SK-N-SH (cell line): ENCODE data around the gene ARMC3. TPM values are rescaled to one million over a fixed set of nuclear protein-coding genes. Genes with fewer than 3 reads are reported as not detected.

Source experiments
- CTCF ChIA-PET: fragments of 300-600, 350-600 bp; formaldehyde crosslinking; extraction: SDS; loops from one replicate; lab custom pipeline; 2021; lab: Yijun Ruan, JAX
- POLR2A ChIA-PET: fragments of 350-600 bp; sonication (Branson Sonifier 250); formaldehyde crosslinking; extraction: SDS; loops from one replicate; lab custom pipeline; 2020; ENCODE audit warnings: antibody characterized with exemption, inconsistent platforms; lab: Yijun Ruan, JAX
- DNase-seq: peaks from one replicate; pipeline ENCODE4 v3.0.0; 2012
- H2AFZ ChIP-seq: fragments of 200-600 bp; sonication (generic); 2 replicates; pipeline ENCODE4 v1.8.1; 2016; ENCODE audit warnings: antibody characterized with exemption, mild to moderate bottlenecking, low read depth
- H3F3A ChIP-seq: fragments of 200-600 bp; sonication (generic); replicated peaks from 2 replicates; pipeline ENCODE3; 2016; ENCODE audit warnings: antibody characterized with exemption, mild to moderate bottlenecking; ENCODE audit not compliant: insufficient read depth
- H3K27ac ChIP-seq, 2 experiments: fragments of 200-500 bp in 1 of 2; fragments of 200-600 bp in 1 of 2; sonication (Bioruptor generic) in 1 of 2; sonication (generic), shearing (Covaris generic) in 1 of 2; 2 replicates each; pipeline versions ENCODE4 v1.5.1 to v1.6.1; 2014 to 2016; ENCODE audit warnings: low read depth in 2 of 2, inconsistent platforms in 1 of 2, low read length in 1 of 2, mild to moderate bottlenecking in 1 of 2, mixed read lengths in 1 of 2
- H3K27me3 ChIP-seq: fragments of 200-600 bp; sonication (generic), shearing (Covaris generic); 2 replicates; pipeline ENCODE4 v1.6.1; 2016; ENCODE audit warnings: mixed run types; ENCODE audit not compliant: insufficient read depth
- H3K36me3 ChIP-seq, 2 experiments: fragments of 200-500 bp in 1 of 2; fragments of 200-600 bp in 1 of 2; sonication (Bioruptor generic) in 1 of 2; sonication (generic) in 1 of 2; replicated peaks in 1 of 2; 2 replicates each; pipeline versions ENCODE3 to v1.5.1; 2014 to 2016; ENCODE audit warnings: low read length in 1 of 2, mild to moderate bottlenecking in 1 of 2; ENCODE audit not compliant: insufficient read depth in 2 of 2, control insufficient read depth in 1 of 2
- H3K4me1 ChIP-seq, 2 experiments: fragments of 200-500 bp in 1 of 2; fragments of 200-600 bp in 1 of 2; sonication (Bioruptor generic) in 1 of 2; sonication (generic), shearing (Covaris generic) in 1 of 2; 2 replicates each; pipeline versions ENCODE4 v1.5.1 to v1.6.1; 2014 to 2016; ENCODE audit warnings: low read depth in 1 of 2, low read length in 1 of 2, mixed run types in 1 of 2; ENCODE audit not compliant: insufficient read depth in 2 of 2, control insufficient read depth in 1 of 2
- H3K4me2 ChIP-seq: fragments of 200-600 bp; sonication (generic), shearing (Covaris generic); 2 replicates; pipeline ENCODE4 v1.6.1; 2017; ENCODE audit warnings: mixed run types
- H3K4me3 ChIP-seq, 2 experiments: fragments of 200-500 bp in 1 of 2; fragments of 200-600 bp in 1 of 2; sonication (Bioruptor generic) in 1 of 2; sonication (generic), shearing (Covaris generic) in 1 of 2; 2 replicates each; pipeline versions ENCODE4 v1.5.1 to v1.8.1; 2014 to 2016; ENCODE audit warnings: low read depth in 2 of 2, inconsistent platforms in 1 of 2, low read length in 1 of 2, mild to moderate bottlenecking in 1 of 2, mixed read lengths in 1 of 2, moderate library complexity in 1 of 2
- H3K79me2 ChIP-seq: fragments of 200-600 bp; sonication (generic); 2 replicates; pipeline ENCODE4 v1.8.1; 2017; ENCODE audit warnings: mild to moderate bottlenecking; ENCODE audit not compliant: insufficient read depth
- H3K9ac ChIP-seq: fragments of 200-600 bp; sonication (generic); 2 replicates; pipeline ENCODE4 v1.6.1; 2017; ENCODE audit warnings: mixed run types
- H3K9me2 ChIP-seq: fragments of 200-600 bp; sonication (generic); 2 replicates; pipeline ENCODE4 v1.6.1; 2017; ENCODE audit warnings: mixed run types
- H3K9me3 ChIP-seq: fragments of 200-600 bp; sonication (generic); 2 replicates; pipeline ENCODE4 v1.6.1; 2017; ENCODE audit warnings: mixed run types, mild to moderate bottlenecking, moderate library complexity
- H4K20me1 ChIP-seq: fragments of 200-600 bp; sonication (generic); 2 replicates; pipeline ENCODE4 v1.6.1; 2017; ENCODE audit warnings: mild to moderate bottlenecking, mixed run types; ENCODE audit not compliant: insufficient read depth
- EP300 ChIP-seq, 2 experiments: IDR thresholded peaks; 2 replicates each; pipeline versions ENCODE4 v1.4.0 to v1.6.1; 2012; ENCODE audit warnings: borderline replicate concordance in 1 of 2, low read depth in 1 of 2, low read length in 1 of 2
- FOSL2 ChIP-seq: IDR thresholded peaks from 2 replicates; pipeline ENCODE4 v1.4.0; 2012; ENCODE audit warnings: low read depth, mild to moderate bottlenecking, moderate library complexity, borderline replicate concordance
- GABPA ChIP-seq: IDR thresholded peaks from 2 replicates; pipeline ENCODE4 v1.4.0; 2012; ENCODE audit warnings: low read depth, mild to moderate bottlenecking
- MEF2A ChIP-seq: IDR thresholded peaks from 2 replicates; pipeline ENCODE4 v1.4.0; 2012; ENCODE audit warnings: low read depth, borderline replicate concordance
- MXI1 ChIP-seq: IDR thresholded peaks from 2 replicates; pipeline ENCODE4 v1.6.1; 2012; ENCODE audit warnings: mild to moderate bottlenecking, low read depth, low read length, improper control_type of control experiment
- NFIC ChIP-seq: IDR thresholded peaks from 2 replicates; pipeline ENCODE4 v1.4.0; 2012; ENCODE audit warnings: borderline replicate concordance
- RAD21 ChIP-seq: IDR thresholded peaks from 2 replicates; pipeline ENCODE4 v1.6.1; 2012; ENCODE audit warnings: mild to moderate bottlenecking, low read length
- RCOR1 ChIP-seq: fragments of 150-350 bp; IDR thresholded peaks from 2 replicates; pipeline ENCODE4 v1.6.1; 2017; ENCODE audit warnings: antibody characterized with exemption, low read length
- RFX5 ChIP-seq: IDR thresholded peaks from 2 replicates; pipeline ENCODE4 v1.6.1; 2012; ENCODE audit warnings: mild to moderate bottlenecking, improper control_type of control experiment, low read length
- SIN3A ChIP-seq: IDR thresholded peaks from 2 replicates; pipeline ENCODE4 v1.6.1; 2012; ENCODE audit warnings: low read depth, mild to moderate bottlenecking, low read length, moderate library complexity, borderline replicate concordance
- TAF1 ChIP-seq: IDR thresholded peaks from 2 replicates; pipeline ENCODE4 v1.6.1; 2012; ENCODE audit warnings: low read depth, mild to moderate bottlenecking, low read length, moderate library complexity, borderline replicate concordance
- TCF12 ChIP-seq: IDR thresholded peaks from 2 replicates; pipeline ENCODE4 v1.4.0; 2012
- YY1 ChIP-seq: IDR thresholded peaks from 2 replicates; pipeline ENCODE4 v1.4.0; 2012; ENCODE audit warnings: low read depth, mild to moderate bottlenecking
- ZBTB33 ChIP-seq: IDR thresholded peaks from 2 replicates; pipeline ENCODE4 v1.4.0; 2012; ENCODE audit warnings: low read depth, borderline replicate concordance
- WGBS: methylation state at CpG from one replicate; pipeline ENCODE4 v1.1.6; 2017; ENCODE audit warnings: low lambda C conversion rate; 5-methylcytosine and 5-hydroxymethylcytosine counted together
- polyA plus RNA-seq, 3 experiments: library from polyadenylated mRNA; depleted of rRNA; stranded (reverse); fragments of >200 nt; gene quantifications; 2 replicates each; pipeline ENCODE4 v1.2.3, GENCODE V29; 2012
- TF ChIP-seq, protein P1 (sequence below): fragments of 150-350 bp; IDR thresholded peaks from 2 replicates; pipeline ENCODE4 v1.6.1; 2017; ENCODE audit warnings: antibody characterized with exemption, low read length, low read depth, borderline replicate concordance
- TF ChIP-seq, protein P2 (sequence below): IDR thresholded peaks from 2 replicates; pipeline ENCODE4 v1.4.0; 2012; ENCODE audit warnings: low read depth, borderline replicate concordance

The ARMC3 gene
- polyA plus RNA-seq, 1 of the 3 experiments (the other 2 are of a cell fraction), result not detected

DNA sequence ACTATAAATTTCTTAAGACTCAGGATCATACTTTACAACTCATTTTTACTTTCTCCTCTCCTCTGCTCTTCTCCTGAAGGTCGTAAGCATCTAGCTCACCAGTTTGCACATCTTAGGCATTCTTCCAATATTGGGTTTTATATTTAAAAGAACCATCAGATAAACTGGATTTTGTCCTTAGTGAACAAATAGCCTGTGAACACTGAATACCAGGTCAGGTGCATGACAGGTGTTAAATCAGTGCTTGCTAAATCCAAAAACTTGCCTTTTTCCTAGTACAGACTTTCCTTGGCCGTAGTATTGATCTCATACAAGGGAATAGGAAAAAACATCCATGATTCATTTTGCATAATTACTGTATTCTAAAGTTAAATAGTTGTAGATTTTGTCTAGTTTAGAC is 53.0 kb downstream of the ARMC3 start:
- POLR2A ChIA-PET, result no interaction called here
- H3K9me3 ChIP-seq, result no peaks in the 10 kb centered on the region
- H3K27me3 ChIP-seq, result no peaks in the 10 kb centered on the region
- CTCF ChIA-PET, result interaction anchor here (1.1 to 1.4 kb wide), 2 partner anchors 8 to 21 kb away, joined by 3 to 6 read pairs; no protein-coding TSS in a partner anchor
- no peaks in the 10 kb centered on the region for H3K9me2 ChIP-seq
- no peak overlapping the region for H3K4me2 ChIP-seq
- TF ChIP-seq GABPA, result no peak
- TF ChIP-seq RCOR1, result no peak
- no peak for TF ChIP-seq SIN3A
- no peak for TF ChIP-seq RFX5
- no peak for TF ChIP-seq TCF12
- TF ChIP-seq ZBTB33, result no peak
- no peak for TF ChIP-seq EP300 (IDR thresholded peaks at IDR 0.05; ENCODE audit: borderline replicate concordance in 1 of 2, low read depth in 1 of 2, low read length in 1 of 2)
- TF ChIP-seq FOSL2, result no peak
- TF ChIP-seq YY1, result no peak
- TF ChIP-seq, protein P1, sequence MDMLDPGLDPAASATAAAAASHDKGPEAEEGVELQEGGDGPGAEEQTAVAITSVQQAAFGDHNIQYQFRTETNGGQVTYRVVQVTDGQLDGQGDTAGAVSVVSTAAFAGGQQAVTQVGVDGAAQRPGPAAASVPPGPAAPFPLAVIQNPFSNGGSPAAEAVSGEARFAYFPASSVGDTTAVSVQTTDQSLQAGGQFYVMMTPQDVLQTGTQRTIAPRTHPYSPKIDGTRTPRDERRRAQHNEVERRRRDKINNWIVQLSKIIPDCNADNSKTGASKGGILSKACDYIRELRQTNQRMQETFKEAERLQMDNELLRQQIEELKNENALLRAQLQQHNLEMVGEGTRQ, result no peak
- TF ChIP-seq MXI1, result no peak
- no peak for TF ChIP-seq TAF1
- no peak for TF ChIP-seq RAD21
- TF ChIP-seq, protein P2, sequence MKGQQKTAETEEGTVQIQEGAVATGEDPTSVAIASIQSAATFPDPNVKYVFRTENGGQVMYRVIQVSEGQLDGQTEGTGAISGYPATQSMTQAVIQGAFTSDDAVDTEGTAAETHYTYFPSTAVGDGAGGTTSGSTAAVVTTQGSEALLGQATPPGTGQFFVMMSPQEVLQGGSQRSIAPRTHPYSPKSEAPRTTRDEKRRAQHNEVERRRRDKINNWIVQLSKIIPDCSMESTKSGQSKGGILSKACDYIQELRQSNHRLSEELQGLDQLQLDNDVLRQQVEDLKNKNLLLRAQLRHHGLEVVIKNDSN, result no peak
- TF ChIP-seq MEF2A, result no peak
- no peak for TF ChIP-seq NFIC
- no peak for DNase-seq
- no peaks in the 10 kb centered on the region for H3K79me2 ChIP-seq
- H3K4me3 ChIP-seq, result no peak overlapping the region
- H3F3A ChIP-seq, result no peaks in the 10 kb centered on the region
- 85% methylated on average over 2 of the region's 2 CpGs for WGBS
- H4K20me1 ChIP-seq, result no peaks in the 10 kb centered on the region
- no peaks in the 10 kb centered on the region for H3K36me3 ChIP-seq
- no peak overlapping the region for H3K27ac ChIP-seq
- no peak overlapping the region for H3K9ac ChIP-seq
- no peak overlapping the region for H2AFZ ChIP-seq
- no peaks in the 10 kb centered on the region; a peak in 3 of 4 replicates for H3K4me1 ChIP-seq
